DOHH2 (cell line): ENCODE results near the gene PSMD14.

Source experiments
- H3F3A ChIP-seq: fragments of 200-600 bp; sonication (generic), shearing (Covaris generic); 2 replicates; pipeline ENCODE4 v1.6.0; 2016; ENCODE audit warnings: antibody characterized with exemption, mild to moderate bottlenecking; ENCODE audit not compliant: control insufficient read depth, insufficient read depth
- H3K27ac ChIP-seq: fragments of 200-600 bp; sonication (generic); 2 replicates; pipeline ENCODE4 v1.5.1; 2014; ENCODE audit warnings: low read depth, mild to moderate bottlenecking, low read length, moderate library complexity
- H3K27me3 ChIP-seq: fragments of 200-600 bp; sonication (generic); 2 replicates; pipeline ENCODE4 v1.6.1; 2014; ENCODE audit warnings: mild to moderate bottlenecking, low read length, mixed read lengths; ENCODE audit not compliant: control insufficient read depth
- H3K36me3 ChIP-seq: fragments of 200-600 bp; sonication (generic); 2 replicates; pipeline ENCODE4 v1.6.1; 2014; ENCODE audit warnings: mild to moderate bottlenecking, low read length, moderate library complexity, mixed read lengths; ENCODE audit not compliant: control insufficient read depth
- H3K4me1 ChIP-seq: fragments of 200-600 bp; sonication (generic); 2 replicates; pipeline ENCODE4 v1.6.1; 2014; ENCODE audit warnings: mild to moderate bottlenecking, low read length, mixed read lengths; ENCODE audit not compliant: control insufficient read depth
- H3K4me2 ChIP-seq: fragments of 200-600 bp; sonication (generic); 2 replicates; pipeline ENCODE4 v1.6.0; 2014; ENCODE audit warnings: mild to moderate bottlenecking, low read length, moderate library complexity
- H3K4me3 ChIP-seq: fragments of 200-600 bp; sonication (generic); 2 replicates; pipeline ENCODE4 v1.5.1; 2014; ENCODE audit warnings: mild to moderate bottlenecking, low read length, mixed read lengths
- H3K79me2 ChIP-seq: fragments of 200-600 bp; sonication (generic); 2 replicates; pipeline ENCODE4 v1.6.1; 2014; ENCODE audit warnings: mild to moderate bottlenecking, low read length, mixed read lengths; ENCODE audit not compliant: control insufficient read depth
- H3K9me2 ChIP-seq: fragments of 200-600 bp; sonication (generic); replicated peaks from 2 replicates; pipeline ENCODE4 v1.6.1; 2014; ENCODE audit warnings: mild to moderate bottlenecking, low read length, mixed read lengths; ENCODE audit not compliant: control insufficient read depth
- H3K9me3 ChIP-seq: fragments of 200-600 bp; sonication (generic); 2 replicates; pipeline ENCODE4 v1.6.1; 2014; ENCODE audit warnings: antibody characterized with exemption, low read length, mixed read lengths; ENCODE audit not compliant: control insufficient read depth, insufficient read depth
- H4K20me1 ChIP-seq: fragments of 200-600 bp; sonication (generic); 2 replicates; pipeline ENCODE4 v1.6.0; 2014; ENCODE audit warnings: low read depth, mild to moderate bottlenecking, antibody characterized with exemption, low read length, moderate library complexity; ENCODE audit not compliant: control insufficient read depth, insufficient read depth
- CTCF ChIP-seq: fragments of 200-600 bp; sonication (generic); IDR thresholded peaks from one replicate; pipeline ENCODE4 v1.5.1; 2014; ENCODE audit warnings: antibody characterized with exemption, mild to moderate bottlenecking, low read depth, low read length; ENCODE audit not compliant: poor library complexity, severe bottlenecking
- EZH2phosphoT487 ChIP-seq: fragments of 200-600 bp; sonication (generic); IDR thresholded peaks from 2 replicates; pipeline ENCODE4 v1.6.1; 2017; ENCODE audit warnings: borderline replicate concordance, mild to moderate bottlenecking, antibody characterized with exemption, low read length, moderate library complexity, mixed read lengths

The PSMD14 gene

GRCh38 chr2:161417438-161418274 is 109.4 kb downstream of the PSMD14 start:
- TF ChIP-seq CTCF (no peak), EZH2phosphoT487 (no peak; the same call in 1 of the 2 replicates)
- Histone ChIP-seq H3K27ac (no peak overlapping the region), H3F3A (no peaks in the 10 kb centered on the region), H3K4me1 (peaks cover 37% of the 10 kb centered on the region), H3K36me3 (no peaks in the 10 kb centered on the region), H3K4me2 (peak overlapping the region; percentile 53), H3K4me3 (peak overlapping the region; percentile 48), H3K79me2 (no peaks in the 10 kb centered on the region), H3K27me3 (peaks cover 58% of the 10 kb centered on the region), H3K9me3 (no peaks in the 10 kb centered on the region), H3K9me2 (no peaks in the 10 kb centered on the region), H4K20me1 (no peaks in the 10 kb centered on the region)

GRCh38 chr2:161418275-161418714 is 110.1 kb downstream of the PSMD14 start:
- Histone ChIP-seq H3K27ac (no peak overlapping the region), H3K4me2 (peak overlapping the region; percentile 53), H3K27me3 (peaks cover 58% of the 10 kb centered on the region), H3K9me2 (no peaks in the 10 kb centered on the region), H3K4me1 (peaks cover 37% of the 10 kb centered on the region), H4K20me1 (no peaks in the 10 kb centered on the region), H3K36me3 (no peaks in the 10 kb centered on the region), H3K4me3 (peak overlapping the region; percentile 48), H3K9me3 (0 out of 2 replicates have a peak, but pooled peaks cover 2% of the 10 kb centered on the region), H3K79me2 (no peaks in the 10 kb centered on the region), H3F3A (no peaks in the 10 kb centered on the region)
- TF ChIP-seq EZH2phosphoT487 (no peak), CTCF (no peak)

GRCh38 chr2:161418715-161419637 is 110.8 kb downstream of the PSMD14 start:
- H3K4me1 ChIP-seq: peaks cover 37% of the 10 kb centered on the region
- TF ChIP-seq CTCF: no peak
- no peak for TF ChIP-seq EZH2phosphoT487
- H3K27me3 ChIP-seq: peaks cover 58% of the 10 kb centered on the region
- H3K36me3 ChIP-seq: no peaks in the 10 kb centered on the region
- peak overlapping the region; percentile 53 for H3K4me2 ChIP-seq
- no peaks in the 10 kb centered on the region for H4K20me1 ChIP-seq
- no peak overlapping the region for H3K27ac ChIP-seq
- peak overlapping the region; percentile 48 for H3K4me3 ChIP-seq
- no peaks in the 10 kb centered on the region for H3K9me2 ChIP-seq
- H3K79me2 ChIP-seq: no peaks in the 10 kb centered on the region
- H3F3A ChIP-seq: no peaks in the 10 kb centered on the region
- H3K9me3 ChIP-seq: 0 out of 2 replicates have a peak, but pooled peaks cover 4% of the 10 kb centered on the region
